T47D (cell line): ENCODE measurements around the gene METTL23.
A peak's percentile ranks its signal among the peaks of the same experiment; 100 is the strongest.
"Not testable (repeated sequence)": the region's sequence is repeated elsewhere in the genome, so short reads cannot be mapped to it uniquely, and the experiment has no call there.

ENCODE experiments used
- DNase-seq, 2 experiments: peaks; one replicate each; pipeline versions ENCODE4 v3.0.0 to v3.0.0-alpha.2; 2011 to 2012; ENCODE audit warnings: low read depth in 1 of 2, low spot score in 1 of 2
- JUND ChIP-seq: IDR thresholded peaks from 2 replicates; pipeline ENCODE4 v1.6.1; 2012; ENCODE audit warnings: low read depth
- in situ Hi-C: cut with HindIII; loops from 2 replicates; pipeline ENCODE4 v1.10.0; 2016; ENCODE audit warnings: low sequenced_read_pairs, low pct_unique_long_range_greater_than_20kb

Gene METTL23

DNA sequence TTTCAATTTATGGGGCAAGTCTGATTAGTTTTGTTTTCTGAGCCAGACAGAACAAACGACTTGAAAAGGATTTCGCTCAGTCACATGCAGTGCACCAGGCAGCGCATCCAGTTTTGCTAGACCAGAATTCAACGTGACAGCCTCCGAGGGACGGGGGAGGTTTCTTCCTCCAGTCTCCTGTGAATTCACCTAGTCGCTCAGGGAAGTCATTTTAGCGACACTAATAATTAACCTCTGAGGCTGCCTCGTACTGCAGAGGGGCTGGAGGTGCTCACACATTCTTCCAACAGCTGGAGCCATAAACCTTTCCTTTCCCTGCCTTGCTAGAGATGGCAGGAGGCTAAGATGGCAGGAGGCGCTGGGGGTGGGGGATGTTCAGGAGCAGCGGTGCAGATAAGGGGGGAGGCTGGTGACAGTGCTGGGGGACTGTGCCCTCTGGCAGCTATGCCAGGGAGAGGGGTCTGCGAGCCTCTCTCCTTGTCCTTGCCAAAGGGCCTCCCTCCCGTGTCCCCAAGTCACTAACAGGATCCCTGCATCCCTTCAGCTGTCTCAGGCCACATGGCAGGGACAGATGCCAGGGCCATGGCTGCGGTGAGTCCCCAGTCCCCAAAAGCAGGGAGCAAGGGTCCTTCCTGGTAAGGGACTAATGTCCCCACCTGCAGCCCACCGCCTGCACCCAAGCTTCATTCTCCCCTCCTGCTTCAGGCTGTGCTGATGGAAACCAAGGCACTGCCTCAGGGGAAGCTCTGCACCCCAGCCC lies 39.9 kb upstream of the METTL23 start:
- peak in 1 of 2 experiments; percentile 50 for DNase-seq
- no peak for TF ChIP-seq JUND
- in situ Hi-C loops, result no loop called here

DNA sequence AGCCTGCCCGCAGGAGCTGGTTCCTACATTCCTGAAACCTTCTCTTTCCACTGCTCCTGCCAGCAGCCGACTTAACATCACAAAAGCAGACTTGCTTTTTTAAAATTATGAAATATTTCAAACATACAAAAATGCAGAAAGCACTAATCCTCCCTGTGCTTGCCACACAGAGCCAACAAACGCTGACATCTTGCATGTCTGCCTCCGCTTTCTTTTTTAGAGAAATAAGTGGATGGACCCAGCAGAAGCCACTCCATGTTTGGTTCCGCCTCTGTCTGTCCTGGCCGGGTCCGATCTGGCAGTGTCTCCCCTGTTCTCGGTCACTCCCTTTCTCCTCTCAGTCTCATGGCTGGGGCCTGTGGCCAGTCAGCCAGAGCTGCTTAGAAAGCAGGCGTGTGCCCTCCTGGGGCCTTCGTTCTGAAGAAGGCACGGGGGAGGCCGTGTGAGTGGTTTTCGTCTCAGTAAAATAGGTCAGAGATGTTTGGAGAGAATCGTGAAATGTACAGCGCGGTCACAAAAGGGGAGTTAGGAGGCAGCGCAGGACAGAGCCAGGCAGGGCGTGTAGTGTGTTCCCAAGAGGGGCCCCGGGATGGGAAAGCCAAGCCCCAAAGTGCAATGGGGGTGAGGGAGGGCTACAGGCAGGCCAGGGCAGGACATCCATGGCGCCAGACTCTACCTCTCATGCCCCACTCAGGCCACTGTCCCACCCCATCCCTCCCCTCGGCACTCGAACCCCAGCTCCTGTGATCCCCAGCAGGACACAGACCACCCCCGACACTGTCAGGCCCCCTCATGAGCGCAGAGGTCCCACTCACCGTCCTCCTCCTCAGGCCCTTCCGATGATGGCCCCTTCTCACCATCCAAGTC lies 39.1 kb upstream of the METTL23 start:
- DNase-seq, result no peak
- TF ChIP-seq JUND, result no peak
- in situ Hi-C loops, result no loop called here

DNA sequence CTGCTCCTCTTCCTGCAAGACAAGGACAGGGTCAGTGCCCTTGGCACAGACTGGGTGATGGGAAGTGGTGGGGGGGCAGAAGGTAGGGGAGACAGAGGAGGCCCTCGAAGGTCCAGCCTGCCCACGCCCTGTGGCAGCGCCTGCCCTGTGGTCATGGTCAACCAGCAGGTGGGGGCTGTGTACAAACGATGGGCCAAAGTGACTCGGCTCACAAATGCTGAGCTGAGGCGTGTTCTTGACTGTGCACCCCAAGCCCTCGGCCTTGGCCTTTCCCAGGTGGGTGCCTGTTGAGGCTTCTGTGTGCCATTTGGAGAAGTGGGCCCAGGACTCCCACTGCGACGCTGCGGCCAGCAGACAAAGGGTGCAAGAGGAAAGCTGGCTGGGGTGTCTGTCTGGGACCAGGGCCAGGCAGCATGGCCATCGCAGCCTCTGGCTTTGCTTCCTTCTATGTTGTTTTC lies 38.4 kb upstream of the METTL23 start:
- DNase-seq, result no peak
- in situ Hi-C loops, result no loop called here
- no peak for TF ChIP-seq JUND

DNA sequence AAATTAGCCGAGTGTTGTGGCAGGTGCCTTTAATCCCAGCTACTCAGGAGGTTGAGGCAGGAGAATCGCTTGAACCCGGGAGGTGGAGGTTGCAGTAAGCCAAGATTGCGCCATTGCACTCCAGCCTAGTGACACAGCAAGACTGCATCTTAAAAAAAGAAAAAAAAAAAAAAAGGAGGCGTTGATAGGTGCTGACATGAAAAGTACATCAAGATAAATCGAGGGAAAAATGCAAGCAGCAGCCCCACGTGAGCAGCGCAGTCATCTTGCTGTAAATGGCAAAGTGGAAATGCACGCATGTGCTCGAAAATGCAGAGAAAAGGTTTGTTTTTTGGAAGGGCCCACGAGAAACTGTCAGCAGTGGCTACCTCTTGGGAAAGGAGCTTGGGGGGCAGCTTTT lies 36.8 kb upstream of the METTL23 start:
- no peak for DNase-seq
- TF ChIP-seq JUND, result no peak
- in situ Hi-C loops, result no loop called here

DNA sequence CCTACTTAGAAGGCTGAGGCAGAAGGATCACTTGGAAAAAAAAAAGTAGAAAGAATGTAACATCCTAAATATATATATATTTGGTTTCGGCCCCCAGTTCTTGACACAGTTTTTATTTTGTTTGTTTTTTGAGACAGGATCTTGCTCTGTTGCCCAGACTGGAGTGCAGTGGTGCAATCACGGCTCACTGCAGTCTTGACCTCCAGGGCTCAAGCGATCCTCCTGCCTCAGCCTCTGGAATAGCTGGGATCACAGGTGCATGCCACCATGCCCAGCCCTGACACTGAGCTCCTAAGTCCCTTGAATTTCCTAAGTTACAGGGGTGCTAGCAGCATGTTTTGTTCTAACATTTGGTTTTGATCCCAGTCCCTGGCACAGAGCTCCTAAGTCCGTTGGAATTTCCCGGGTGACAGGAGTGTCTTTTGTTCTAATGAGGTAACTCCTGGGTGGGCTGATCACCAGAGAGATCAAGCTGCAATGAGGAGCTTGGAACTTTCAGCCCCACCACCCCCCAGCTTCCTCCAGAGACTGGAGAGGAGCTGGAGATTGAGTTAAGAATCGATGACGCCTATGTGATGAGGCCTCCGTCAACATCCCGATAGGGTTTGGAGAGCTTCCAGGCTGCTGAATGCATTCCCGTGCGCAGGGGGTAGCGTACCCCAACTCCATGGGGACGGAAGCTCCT lies 35.9 kb upstream of the METTL23 start:
- no peak for DNase-seq
- in situ Hi-C loops, result no loop called here
- TF ChIP-seq JUND, result no peak

DNA sequence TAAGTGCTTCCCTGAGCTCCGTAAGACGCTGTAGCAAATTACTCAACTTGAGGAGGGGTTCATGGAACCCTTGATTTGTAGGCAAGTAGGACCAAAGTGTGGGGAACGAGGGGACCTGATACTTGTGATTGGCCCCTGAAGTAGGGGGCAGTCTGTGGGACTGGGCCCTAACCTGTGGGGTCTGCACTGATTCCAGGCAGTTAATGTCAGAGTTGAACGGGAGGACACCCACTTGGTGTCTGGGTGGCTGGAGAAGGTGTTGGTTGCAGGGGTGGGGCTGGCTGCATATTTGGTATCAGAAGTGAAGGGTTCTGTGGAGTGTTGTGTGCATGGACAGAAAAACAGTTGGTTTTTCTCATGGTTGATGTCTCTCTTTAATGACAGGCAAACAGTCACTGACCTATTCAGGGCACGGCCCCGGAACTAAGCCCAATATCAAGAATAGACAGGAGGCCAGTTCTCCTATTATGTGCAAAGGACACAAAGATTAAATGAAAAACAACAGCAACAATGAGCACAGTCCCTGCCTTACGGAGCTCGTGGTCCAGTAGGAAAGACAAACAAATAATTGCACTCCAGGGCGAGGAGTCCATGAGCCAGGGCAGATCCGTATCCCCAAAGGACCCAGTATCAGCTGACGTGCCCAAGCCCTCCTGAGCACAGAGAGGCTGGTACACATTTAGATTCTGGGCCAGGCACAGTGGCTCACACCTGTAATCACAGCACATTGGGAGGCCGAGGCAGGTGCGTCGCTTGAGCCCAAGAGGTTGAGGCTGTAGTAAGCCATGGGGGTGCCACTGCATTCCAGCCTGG lies 35.1 kb upstream of the METTL23 start:
- in situ Hi-C loops, result no loop called here
- TF ChIP-seq JUND, result no peak
- DNase-seq, result no peak

DNA sequence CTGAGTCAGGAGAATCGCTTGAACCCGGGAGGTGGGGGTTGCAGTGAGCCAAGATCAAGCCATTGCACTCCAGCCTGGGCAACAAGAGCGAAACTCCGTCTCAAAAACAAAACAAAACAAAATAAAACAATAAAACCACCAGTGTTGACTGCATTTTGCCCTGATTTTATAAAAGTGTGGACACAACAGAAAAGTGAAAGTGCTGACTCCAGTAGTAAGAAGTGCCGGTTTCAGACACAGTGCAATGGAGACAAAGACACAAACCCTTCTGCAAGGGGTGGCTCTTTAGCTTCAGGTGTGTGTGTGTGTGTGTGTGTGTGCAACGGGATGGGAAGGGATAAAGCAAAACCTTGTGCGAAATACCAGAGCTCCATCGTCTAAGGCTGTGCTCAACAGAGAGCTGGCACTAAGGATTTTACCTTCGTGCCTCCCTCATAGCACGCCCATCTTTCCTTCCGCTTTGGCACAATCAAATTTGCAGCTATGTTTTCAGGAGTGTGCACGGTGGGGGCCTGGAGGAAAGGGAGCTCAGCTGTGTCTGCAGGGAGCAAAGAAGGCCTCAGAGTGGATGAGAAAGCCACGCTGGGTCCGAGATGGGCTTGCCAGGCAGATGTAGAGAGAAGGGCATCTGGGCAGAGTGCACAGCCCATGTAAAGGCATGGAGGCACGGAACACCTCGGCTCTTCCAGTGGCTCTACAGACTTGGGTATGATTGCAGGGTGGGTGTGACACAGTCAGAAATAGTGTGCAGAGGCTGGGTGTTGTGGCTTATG lies 31.4 kb upstream of the METTL23 start:
- TF ChIP-seq JUND, result no peak
- DNase-seq, result no peak
- in situ Hi-C loops, result no loop called here

DNA sequence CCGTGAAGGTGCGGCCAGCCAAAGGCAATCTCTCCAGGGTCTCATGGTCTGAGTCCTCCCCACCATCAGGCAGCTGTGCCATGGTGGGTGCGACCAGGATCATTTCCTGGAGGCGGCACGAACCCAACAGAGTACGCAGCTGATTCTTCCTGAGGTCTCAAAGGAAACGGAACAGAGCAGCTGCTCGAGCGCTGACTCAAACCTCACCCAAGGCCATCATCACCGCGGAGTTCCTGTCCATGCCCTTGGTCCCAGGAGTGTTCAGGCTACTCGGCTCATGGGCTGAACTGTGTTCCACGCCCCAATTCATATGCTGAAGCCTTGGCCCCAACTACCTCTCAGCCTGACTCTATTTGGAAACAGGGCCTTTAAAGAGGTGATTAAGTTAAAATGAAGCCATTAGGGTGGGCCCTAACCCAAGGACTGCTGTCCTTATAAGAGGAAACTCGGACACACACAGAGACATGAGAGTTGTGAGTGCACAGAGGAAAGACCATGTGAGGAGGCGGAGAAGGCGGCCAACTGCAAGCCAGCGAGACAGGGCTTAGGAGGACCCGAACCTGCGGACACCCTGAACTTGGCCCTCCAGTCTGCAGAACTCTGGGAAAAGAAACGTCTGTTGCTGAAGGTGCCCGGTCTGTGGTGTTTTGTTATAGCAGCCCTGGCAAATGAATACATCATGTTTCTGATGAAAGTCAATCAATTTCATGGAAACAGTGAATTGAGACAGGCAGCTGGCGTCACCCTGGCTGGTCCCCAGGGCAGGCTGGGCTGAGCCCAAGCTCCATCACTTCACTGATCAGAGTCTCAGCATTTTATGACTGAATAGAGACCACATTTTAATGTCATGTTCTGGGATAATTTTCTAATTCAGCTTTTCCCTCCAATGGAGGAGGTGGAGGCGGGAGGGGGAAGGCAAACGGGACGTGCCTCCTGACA lies 29.6 kb upstream of the METTL23 start:
- TF ChIP-seq JUND, result no peak
- in situ Hi-C loops, result no loop called here
- DNase-seq, result no peak

DNA sequence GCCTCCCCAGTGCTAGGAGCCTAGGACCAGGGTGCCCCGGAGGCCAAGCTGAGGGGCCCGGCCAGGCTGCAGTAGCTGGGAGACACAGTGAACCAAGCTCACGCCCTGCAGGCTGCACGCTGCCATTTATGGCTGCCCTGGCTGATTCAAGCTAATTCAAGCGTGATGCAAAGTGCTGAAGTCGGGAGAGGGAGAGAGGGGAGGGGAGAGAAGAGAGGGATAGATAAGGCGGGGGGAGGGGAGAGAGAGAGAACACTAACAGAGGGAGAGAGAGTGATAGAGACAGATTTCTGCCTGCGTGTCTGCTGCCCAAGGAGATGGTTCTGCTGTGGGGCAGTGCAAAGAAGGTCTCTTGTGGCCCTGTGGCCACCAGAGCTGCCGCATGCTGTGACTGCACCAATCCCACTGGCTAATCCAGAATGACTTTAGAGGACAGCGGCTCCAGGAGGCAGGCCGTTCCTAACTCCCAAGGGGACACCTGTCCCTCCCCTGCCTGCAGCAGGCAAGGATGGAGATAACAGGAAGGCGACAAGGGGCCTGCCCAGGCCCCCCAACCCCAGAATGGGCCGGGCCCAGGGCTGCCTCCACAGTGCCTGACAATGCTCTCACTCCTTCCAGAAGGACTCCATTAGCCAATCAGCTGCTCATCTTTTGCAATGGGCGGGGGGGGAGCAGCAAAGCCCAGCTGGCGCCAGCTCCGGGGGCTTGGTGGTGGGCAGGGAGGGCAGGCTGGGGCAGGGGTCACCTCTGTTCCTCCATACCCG lies 28.8 kb upstream of the METTL23 start:
- in situ Hi-C loops, result no loop called here

DNA sequence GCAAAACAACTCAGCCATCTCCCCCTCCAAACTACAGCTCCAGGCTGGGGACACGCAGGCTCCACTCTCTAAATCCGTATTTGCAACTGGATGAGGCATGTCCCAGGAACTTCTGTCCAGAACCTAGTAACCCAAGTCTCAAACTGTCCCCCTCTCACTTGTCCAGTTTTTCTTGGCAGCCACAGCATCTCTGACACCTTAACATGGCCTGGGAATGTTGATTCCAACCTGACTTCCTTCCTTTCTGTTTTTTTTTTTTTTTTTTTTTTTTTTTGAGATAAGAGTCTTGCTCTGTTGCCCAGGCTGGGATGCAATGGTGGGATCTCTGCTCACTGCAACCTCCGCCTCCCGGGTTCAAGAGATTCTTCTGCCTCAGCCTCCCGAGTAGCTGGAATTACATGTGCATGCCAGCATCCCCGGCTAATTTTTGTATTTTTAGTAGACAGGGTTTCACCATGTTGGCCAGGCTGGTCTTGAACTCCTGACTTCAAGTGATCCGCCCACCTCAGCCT lies 28.1 kb upstream of the METTL23 start:
- in situ Hi-C loops, DNase-seq: not testable (repeated sequence)

More for the DNA sequence above, 28.8 kb upstream of the METTL23 start:
- no peak for TF ChIP-seq JUND
- DNase-seq, result no peak
